DMS53 treated with DMSO at 0.1 percent for 48 hours (cell line): ENCODE measurements around the gene UPB1.
A peak's percentile ranks its signal among the peaks of the same experiment; 100 is the strongest.
"Not testable (repeated sequence)": the region's sequence is repeated elsewhere in the genome, so short reads cannot be mapped to it uniquely, and the experiment has no call there.

Source experiments
- DNase-seq: peaks from one replicate; lab custom pipeline; 2025; ENCODE audit not compliant: unreplicated experiment; lab: John Stamatoyannopoulos, UW

UPB1 gene

GRCh38 chr22:24526191-24526590 lies 31.1 kb downstream of the UPB1 start:
- no peak for DNase-seq

- no peak for DNase-seq
Measured at GRCh38 chr22:24529898-24530297, 34.8 kb downstream of the UPB1 start.

GRCh38 chr22:24530968-24531367 lies 35.8 kb downstream of the UPB1 start:
- DNase-seq, result not testable (repeated sequence)

GRCh38 chr22:24532075-24532474 lies 36.9 kb downstream of the UPB1 start:
- DNase-seq, result peak; percentile 29

- DNase-seq, result no peak
Measured at GRCh38 chr22:24535348-24535747, 40.2 kb downstream of the UPB1 start.

- no peak for DNase-seq
Measured at GRCh38 chr22:24536089-24536488, 41.0 kb downstream of the UPB1 start.

- DNase-seq, result no peak
Measured at GRCh38 chr22:24540470-24540869, 45.3 kb downstream of the UPB1 start.

GRCh38 chr22:24541681-24542515 lies 46.8 kb downstream of the UPB1 start:
- DNase-seq, result no peak

- no peak for DNase-seq
Measured at GRCh38 chr22:24542641-24543040, 47.5 kb downstream of the UPB1 start.

GRCh38 chr22:24543185-24543601 lies 48.1 kb downstream of the UPB1 start:
- no peak for DNase-seq

GRCh38 chr22:24543679-24544243 lies 48.6 kb downstream of the UPB1 start:
- no peak for DNase-seq

GRCh38 chr22:24548812-24549211 lies 53.7 kb downstream of the UPB1 start:
- DNase-seq, result no peak

GRCh38 chr22:24550028-24550901 lies 55.1 kb downstream of the UPB1 start:
- no peak for DNase-seq

- no peak for DNase-seq
Measured at GRCh38 chr22:24550902-24551435, 55.8 kb downstream of the UPB1 start.

GRCh38 chr22:24552503-24553286 lies 57.6 kb downstream of the UPB1 start:
- DNase-seq, result not testable (repeated sequence)

- no peak for DNase-seq
Measured at GRCh38 chr22:24553597-24554312, 58.6 kb downstream of the UPB1 start.

GRCh38 chr22:24554313-24555164 lies 59.4 kb downstream of the UPB1 start, which contains the start of gene GUCD1:
TSS of gene GUCD1 (minus strand) at chr22:24555138. CDS start at chr22:24554991, 147 bp downstream.
- no peak for DNase-seq

- DNase-seq, result peak; percentile 53
Measured at GRCh38 chr22:24555165-24556039, 60.3 kb downstream of the UPB1 start, which contains the start of gene SNRPD3. TSS of gene SNRPD3 (plus strand) at chr22:24555999. CDS start at chr22:24557675, 1,676 bp downstream.
